GM21786 (cell line): Measurements from ENCODE around the gene COQ8A.
"Not testable (repeated sequence)": the region's sequence is repeated elsewhere in the genome, so short reads cannot be mapped to it uniquely, and the experiment has no call there.

ENCODE experiments used
- ATAC-seq: cut with Tn5 transposase; IDR thresholded peaks from one replicate; pipeline ENCODE4 v1.9.1; 2021; ENCODE audit not compliant: unreplicated experiment

COQ8A gene

DNA sequence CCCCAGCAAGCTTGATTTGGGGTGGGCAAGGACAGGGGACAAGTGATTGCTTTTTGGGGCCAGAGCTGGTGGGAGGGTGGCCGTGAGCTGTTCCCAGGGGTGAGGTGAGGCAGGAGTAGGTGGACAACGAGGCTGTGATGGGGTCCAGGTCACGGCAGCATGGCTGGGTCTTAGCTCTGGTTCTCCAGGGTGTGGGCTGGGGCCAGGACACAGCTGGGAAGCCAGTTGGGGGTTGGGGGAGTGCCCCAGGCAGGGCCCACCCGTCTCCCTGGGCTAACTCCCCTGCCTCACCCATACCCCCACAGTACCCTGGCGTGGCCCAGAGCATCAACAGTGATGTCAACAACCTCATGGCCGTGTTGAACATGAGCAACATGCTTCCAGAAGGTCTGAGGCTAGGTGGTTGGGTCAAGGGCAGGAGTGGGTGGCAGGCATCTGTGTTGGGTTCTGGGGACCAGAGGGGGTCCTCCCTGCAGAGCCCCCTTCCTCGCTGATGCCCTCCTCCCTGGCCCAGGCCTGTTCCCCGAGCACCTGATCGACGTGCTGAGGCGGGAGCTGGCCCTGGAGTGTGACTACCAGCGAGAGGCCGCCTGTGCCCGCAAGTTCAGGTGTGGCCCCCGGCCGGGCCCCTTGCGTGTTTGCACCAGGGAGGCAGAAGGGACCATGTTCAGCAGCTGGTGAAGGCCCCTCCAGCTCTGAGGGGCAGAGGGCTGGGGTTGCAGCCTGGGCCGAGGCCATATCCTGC is 43.3 kb downstream of the COQ8A start:
- no peak for ATAC-seq

DNA sequence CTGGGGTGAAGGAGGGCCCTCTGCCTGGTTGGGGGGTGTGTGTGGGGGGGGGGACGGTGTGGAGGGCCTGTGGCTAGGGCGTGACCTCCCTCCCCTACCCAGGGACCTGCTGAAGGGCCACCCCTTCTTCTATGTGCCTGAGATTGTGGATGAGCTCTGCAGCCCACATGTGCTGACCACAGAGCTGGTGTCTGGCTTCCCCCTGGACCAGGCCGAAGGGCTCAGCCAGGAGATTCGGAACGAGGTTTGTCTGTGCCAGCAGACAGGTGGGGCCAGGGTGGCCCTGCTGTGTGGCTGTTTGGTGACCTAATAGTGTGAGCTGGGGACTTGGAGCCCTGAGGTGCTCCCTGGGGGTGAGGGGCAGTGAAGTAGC is 43.9 kb downstream of the COQ8A start:
- no peak for ATAC-seq

DNA sequence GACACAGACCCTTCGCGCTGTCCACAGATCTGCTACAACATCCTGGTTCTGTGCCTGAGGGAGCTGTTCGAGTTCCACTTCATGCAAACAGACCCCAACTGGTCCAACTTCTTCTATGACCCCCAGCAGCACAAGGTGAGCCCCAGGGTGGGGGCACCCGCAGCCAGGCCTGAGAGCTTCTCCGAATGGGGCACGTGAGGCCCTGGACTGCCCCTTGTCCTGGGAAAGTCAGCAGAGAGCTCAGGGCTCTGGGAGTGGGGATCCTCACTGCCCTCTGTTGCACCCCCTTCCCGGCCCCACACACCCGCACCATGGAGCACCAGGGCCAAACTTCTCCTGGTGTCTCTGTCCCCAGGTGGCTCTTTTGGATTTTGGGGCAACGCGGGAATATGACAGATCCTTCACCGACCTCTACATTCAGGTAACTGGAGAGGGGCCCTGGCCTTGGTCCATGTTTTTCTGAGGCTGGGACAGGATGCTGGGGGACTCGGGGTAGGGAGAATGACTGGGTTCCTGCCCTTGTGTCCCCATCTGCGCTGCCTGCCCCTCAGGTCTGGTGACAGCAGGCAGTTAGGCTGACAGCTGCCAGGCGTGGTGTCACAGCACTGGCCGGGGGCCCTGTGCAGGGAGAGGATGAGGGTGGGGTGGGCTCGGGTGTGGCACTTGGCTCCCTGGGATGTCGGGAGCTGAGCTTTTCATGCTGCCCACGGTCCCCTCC is 44.6 kb downstream of the COQ8A start:
- no peak for ATAC-seq

DNA sequence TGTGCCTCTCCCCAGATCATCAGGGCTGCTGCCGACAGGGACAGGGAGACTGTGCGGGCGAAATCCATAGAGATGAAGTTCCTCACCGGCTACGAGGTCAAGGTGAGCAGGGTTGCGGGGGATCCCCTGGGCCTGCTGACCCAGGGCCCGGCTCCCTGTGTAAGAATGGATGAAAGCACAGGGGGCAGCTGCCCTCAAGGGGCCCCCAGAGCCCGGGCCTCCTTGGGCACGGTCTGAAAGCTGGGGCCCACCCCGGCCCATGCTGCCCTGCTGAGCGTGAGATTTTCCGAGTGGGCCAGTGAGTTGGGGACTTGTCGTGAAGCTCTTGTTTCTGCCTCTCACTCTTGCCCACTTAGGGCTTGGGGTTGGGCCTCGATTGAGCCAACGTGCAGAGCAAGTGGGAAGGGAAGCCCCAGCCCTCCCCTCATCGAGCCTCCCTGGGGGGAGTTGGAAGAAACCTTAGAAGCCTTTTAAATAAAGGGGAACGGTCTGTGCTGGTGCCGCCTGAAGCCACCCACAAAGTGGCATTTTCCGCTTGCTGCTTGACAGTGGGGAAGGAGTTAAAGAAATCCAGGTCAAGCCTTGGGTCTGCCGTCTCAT is 45.2 kb downstream of the COQ8A start:
- ATAC-seq = no peak

DNA sequence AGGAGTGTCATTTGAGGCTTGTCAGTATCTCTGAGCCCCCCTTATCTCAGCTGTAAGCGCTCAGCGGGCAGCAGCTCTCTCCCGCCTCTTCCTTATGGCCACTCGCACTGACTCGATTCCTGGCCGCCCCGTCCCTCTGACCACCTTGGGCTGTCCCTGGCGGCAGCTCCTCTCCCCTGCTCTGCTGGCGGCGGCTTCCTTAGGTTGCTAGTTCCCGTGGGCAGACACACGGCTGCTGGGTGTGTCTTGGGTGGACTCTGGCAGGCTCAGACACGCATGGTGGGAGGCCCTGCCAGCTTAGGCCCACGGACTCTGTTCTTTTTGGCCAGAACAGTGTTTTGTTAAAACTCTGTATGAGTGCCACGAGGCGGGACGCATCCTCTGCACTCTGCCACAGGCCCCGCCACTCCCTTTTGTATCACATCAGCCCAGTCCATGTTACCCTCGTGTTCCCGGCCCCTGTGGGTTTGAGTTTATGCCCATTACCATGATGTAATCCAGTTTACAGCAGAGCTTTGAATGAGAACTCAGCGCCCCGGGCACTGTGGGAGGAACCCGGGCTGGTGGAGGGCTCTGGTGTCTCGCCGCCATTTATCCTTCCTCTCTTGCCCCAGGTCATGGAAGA is 45.9 kb downstream of the COQ8A start:
- no peak for ATAC-seq

DNA sequence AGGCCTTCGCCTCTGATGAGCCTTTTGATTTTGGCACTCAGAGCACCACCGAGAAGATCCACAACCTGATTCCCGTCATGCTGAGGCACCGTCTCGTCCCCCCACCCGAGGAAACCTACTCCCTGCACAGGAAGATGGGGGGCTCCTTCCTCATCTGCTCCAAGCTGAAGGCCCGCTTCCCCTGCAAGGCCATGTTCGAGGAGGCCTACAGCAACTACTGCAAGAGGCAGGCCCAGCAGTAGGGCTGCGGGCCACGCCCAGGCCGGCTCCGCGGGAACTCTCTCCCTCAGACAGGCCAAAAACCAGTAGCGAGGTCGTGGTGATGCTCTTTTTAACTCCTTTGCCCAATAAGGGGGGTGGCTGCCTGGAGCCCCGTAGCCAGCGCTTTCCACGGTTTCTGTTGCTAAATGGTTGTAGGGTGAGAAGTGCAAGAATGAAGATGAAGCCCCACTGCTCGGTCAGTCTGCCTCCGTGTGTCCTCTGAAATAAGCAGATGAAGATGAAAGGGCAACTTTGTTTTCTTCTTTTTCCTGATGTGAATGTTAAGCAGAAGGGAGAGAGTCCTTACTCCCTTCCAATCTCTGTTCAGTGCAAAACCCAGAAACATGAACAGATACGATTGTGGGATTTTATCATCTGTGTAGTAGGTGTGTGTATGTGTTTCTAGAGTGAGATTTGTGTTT is 46.5 kb downstream of the COQ8A start:
- no peak for ATAC-seq

DNA sequence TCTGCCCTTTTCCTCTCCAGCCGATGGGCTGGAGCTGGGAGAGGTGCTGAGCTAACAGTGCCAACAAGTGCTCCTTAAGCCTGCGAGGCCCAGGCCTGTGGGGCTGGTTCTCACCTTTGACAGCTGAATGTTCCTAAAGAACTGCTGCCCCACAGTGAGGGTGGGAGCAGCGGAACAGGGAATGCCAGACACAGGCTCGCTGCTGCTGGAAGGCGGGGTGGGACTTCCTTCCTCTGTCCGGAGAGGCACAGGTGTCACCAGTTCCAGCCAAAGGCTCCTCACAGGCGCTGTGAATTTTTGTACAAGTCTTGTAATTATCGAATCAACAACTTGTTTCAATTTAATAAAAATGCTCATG is 47.1 kb downstream of the COQ8A start:
- ATAC-seq = no peak

DNA sequence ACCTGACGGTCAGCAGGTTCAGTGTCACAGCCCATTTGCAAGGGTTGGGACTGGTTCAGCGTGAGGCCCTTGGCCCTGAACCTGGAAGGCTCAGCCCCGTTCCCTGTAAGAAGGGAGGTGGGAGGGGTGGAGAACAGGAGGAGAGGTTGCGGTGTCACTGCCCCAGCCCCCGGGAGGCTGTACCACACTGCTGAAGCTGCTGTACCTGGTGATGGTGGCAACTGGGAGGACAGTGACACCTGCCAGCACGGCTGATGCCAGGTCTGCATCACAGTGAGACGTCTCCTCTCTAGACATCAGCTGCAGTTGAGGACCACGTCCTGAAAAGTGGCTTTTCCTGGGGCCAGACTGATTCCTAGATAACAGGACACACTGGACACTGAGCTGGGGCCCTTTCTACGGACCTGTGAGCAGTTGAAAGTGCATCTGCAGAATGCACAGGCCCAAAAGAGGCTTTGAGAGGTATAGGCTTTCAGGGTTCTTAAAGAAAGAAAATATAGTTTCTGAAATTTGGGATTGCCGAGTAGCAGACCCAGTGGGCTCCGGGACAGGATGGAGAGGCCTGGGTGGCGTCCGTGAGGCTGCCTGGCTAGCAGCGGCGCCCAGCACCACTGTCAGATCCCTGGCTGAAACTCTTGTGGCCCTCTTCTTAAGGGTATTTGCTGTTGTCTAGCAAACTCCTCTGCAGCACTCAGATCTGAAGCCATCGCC is 47.7 kb downstream of the COQ8A start:
- ATAC-seq = no peak

DNA sequence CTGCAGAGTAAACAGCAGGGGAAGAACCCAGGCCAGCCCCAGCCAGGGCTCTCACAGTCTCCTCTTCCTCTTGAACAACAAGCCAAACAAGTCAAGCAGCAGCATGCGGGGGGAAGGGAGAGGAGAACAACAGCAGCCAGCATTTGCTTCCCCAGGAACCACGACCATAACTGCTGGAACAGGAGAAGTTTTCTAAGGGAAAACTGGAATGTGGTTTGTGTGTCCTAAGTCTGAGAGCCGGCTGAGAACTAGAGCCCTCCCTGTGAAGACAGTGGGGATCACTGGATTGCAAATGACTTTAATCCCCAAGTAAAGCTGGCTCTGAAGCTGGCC is 48.2 kb downstream of the COQ8A start:
- no peak for ATAC-seq

DNA sequence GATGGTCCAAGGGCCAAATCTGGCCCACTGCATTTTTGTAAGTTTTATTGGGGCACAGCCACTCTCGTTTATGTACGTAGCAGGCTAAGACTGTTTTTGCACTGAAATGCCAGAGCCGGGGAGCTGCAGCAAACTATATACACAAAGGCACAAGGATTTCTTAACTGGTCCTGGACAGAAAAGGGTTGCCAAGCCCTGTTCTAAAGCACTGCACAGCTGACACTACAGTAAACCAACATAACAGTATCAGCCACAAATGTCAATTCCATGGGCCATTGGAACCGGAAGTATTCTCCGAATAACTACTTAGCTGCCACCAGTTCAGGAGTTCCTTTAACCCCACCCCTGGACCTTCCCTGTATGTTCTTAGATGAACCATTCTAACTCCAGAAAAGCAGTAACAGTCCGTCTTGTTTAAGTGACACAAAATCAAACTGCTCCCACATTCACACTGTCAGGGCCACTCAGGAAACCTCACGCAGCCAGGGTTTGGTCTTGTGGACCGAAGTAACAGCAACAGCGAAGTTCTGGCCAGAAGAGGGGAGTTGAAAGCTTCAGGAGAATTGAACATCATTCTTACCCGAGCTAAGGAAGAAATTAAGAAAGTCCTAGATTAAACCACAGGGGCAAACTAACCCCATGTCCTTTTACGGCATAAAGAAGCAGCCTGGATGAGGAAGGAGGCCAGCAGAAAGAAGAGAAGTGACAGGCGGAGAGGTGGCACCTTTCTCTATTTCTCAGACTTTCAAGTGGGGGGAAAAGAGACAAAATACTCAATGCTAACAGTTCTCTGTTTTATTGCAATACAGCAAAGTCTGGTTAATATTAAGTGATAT is 49.2 kb downstream of the COQ8A start:
- ATAC-seq = no peak

DNA sequence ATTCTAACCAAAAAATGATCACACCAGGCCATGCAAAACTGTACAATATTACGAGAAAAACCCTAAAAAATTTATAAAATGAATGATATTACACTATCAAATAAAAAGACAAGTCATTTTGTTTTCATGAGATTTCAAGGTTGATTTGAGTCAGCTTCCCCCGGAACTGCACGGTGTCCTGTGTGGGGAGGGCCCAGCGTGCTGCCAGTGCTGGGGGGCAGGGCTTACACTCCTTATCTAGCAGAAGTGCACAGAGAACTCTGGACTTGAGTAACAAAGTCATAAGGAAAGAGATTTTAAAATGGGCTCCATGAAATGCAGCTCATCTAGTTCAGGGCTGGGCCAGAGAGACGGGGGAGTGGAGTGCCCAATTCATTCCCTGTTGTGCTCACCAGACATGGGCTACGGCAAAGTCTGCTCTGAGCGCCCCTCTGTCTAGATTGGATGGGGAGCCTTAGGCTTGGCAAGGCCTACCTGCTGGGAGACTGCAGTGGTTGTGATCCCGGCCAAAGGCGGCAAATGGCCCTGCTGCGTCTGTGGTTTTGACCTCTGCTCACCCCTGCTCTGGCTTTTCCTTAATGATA is 50.1 kb downstream of the COQ8A start:
- peak; percentile 67 for ATAC-seq

DNA sequence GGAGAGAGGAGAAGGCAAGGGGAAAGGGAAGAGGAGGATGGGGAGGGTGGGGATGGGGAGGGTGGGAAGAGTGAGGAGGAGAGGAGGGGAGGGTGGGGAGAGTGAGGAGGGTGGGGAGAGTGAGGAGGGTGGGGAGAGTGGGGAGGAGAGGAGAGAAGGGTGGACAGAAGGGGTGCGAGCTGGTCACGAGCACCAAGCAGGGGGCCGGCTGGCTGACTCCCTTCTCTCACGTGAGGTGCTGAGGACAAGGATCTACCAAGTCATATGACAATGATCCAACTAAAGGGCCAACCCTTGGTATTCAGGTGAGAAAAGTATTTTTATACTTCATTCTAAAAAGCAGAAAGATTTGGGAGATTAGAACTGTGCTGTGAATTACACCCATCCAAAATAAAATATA is 51.8 kb downstream of the COQ8A start:
- ATAC-seq = no peak

DNA sequence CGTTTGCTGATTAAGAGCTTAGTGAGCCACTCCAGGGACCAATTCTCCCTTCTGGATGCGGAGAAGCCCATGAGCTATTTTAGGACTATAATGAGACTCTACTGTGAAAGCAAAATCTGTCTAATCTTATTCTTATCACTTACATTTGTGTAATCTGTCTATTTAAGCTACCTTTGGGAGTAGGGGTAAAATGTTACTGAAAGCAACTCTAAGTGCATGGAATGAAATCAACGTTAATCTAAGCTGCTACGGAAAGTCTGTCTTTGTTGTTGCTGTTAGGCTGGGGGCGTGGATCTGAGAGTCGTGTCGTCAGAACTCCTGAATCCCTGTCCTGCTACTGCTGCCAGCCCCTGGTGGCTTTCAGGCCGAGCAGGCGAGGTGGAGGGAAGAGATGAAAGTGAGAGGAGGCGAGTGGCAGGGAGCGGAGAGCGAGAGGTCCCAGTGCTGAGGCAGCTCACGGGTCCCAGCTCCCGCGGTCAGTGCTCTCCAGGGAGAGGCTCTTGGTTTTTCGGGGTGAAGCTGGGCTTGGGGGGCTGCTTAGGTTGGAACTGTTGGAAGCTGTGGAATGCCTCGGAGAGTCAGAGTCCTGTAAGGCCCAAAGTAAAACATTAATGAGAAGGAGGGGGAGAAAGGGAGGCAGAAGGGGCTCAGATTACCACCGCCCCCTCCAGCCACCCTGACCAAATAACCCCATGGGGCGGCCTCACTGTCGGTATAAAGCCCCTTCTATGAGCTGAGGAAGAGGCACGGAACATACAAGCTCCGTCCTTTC is 53.9 kb downstream of the COQ8A start:
- no peak for ATAC-seq

DNA sequence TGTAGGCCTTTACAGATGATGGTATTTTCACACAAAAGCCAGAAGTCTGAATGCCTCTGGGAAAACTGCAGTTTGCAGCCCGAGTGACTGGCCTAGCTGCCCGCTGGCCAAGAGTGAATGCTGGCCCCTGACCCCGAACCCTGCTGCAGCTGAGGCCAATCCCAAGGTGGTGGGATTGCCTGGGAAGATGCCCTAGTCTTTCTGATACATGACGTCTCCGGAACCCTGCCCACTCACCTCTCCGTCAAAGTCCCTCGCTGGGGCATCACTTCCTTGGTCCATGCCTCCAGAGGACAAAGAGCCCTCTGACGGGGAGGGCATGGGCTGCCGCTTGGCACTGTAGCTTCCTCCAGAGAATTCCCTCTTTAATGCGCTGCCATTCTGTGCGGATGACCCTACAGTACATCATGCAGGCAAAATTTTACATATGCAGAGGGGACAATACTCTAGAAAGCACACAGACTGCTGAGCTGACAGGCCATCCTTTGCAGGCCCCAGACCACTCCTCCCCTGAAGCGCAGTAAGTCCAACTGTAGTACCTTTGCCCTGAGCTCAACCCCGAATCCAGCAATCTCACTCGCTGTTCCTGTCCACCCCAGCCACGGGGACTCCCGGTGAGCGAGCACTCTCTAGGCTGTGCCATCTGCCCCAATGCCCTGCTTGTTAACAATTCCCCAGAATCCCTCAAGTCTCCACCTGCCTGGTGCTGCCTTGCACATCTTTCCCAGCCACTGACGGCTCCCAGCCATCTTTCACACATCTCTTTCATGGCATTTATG is 54.7 kb downstream of the COQ8A start:
- no peak for ATAC-seq

DNA sequence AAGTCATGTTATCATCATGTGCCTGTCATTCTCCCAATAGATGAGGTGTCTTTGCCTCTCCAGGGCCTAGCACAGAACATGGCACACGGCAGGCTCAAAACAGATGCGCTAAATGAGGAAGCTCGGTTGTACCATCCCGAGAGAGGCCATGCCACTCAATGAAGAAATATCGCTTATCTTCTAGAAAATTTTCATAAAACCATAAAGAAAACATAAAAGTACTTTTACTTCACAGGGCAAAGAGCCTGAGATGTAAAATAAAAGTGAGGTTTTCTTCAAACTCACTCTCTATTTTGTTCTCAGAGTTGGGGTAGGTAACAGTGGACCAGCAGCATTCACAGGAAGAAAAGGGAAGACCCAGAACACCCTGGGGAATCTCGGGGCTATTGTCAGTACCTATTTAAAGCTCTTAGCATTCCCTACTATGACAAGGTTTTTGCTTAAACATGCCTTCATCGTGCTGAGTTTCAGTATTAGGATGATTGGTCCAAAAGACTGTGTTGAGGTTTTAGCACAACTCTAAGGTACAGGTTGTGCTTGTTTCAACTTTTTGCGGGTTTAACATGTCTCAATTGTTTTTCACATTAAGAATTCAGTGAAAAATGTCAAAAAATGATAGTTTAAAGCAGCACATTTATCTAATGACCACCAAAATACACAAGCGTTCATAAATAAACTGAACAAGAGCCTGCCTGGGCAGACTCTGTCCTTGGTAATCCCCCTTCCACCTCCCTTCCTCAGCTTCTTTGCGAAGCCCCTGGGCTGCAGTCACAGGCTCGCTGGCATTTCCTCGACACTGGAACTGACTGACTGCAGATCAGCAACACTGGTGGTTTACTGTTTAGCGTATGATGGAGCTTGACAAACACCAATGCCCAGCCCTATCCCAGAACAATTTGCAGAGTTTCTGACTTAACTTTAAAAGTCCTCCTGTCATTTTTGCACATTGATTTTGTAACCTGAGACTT is 55.6 kb downstream of the COQ8A start:
- peak; percentile 99 for ATAC-seq

DNA sequence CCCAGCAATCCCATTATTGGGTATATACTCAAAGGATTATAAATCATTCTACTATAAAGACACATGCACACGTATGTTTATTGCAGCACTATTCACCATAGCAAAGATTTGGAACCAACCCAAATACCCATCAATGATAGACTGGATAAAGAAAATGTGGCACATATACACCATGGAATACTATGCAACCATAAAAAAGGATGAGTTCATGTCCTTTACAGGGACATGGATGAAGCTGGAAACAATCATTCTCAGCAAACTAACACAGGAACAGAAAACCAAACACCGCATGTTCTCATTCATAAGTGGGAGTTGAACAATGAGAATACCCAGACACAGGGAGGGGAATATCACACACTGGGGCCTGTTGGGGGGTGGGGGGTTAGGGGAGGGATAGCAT is 59.5 kb downstream of the COQ8A start:
- ATAC-seq = not testable (repeated sequence)

DNA sequence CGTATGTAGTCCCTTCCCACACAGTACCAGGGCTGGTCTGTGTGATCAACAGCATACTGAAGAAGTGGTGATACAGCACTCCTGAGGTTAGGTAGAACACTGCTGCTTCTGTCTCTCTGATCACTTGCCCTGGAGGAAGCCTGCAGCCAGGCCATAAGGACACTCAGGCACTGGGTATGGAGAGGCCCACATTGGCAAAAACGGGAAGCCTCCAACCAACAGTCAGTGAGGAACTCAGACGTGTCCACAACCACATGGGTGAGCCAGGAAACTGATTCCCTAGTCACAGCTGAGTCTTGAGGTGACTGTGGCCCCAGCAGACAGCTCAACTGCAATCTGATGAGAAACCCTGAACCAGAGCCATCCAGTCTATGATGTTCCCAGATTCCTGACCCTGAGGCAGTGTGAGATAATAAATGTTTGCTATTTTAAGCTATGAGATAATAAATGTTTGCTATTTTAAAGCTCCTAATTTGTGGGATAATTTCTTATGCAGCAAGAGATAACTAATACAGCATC is 62.5 kb downstream of the COQ8A start:
- no peak for ATAC-seq
